HG03060 (cell line): ENCODE measurements around the gene COX19.

Experiments
- ATAC-seq: cut with Tn5 transposase; IDR thresholded peaks from one replicate; pipeline ENCODE4 v1.9.1; 2021; ENCODE audit warnings: low read depth, moderate number of reproducible peaks; ENCODE audit not compliant: unreplicated experiment

COX19 gene

GRCh38 chr7:979886-980571 lies 4.7 kb upstream of the COX19 start:
- no peak for ATAC-seq

- ATAC-seq = no peak
Observed at GRCh38 chr7:979151-979550, 3.8 kb upstream of the COX19 start.

GRCh38 chr7:978416-979091 lies 3.2 kb upstream of the COX19 start:
- no peak for ATAC-seq

GRCh38 chr7:978049-978346 lies 2.6 kb upstream of the COX19 start:
- ATAC-seq = no peak

- ATAC-seq = peak; percentile 34
Observed at GRCh38 chr7:977326-978048, 2.1 kb upstream of the COX19 start.

- ATAC-seq = no peak
Observed at GRCh38 chr7:976901-977325, 1.6 kb upstream of the COX19 start.

- ATAC-seq = peak; percentile 0
Observed at GRCh38 chr7:975702-976473, 539 bp upstream of the COX19 start.

GRCh38 chr7:974172-974571 lies 1.2 kb downstream of the COX19 start:
- ATAC-seq = no peak

GRCh38 chr7:973312-973711 lies 2.0 kb downstream of the COX19 start:
- ATAC-seq = no peak

- ATAC-seq = no peak
Observed at GRCh38 chr7:972676-973309, 2.6 kb downstream of the COX19 start.

- ATAC-seq = no peak
Observed at GRCh38 chr7:972110-972509, 3.2 kb downstream of the COX19 start.

GRCh38 chr7:970744-971143 lies 4.6 kb downstream of the COX19 start:
- no peak for ATAC-seq

GRCh38 chr7:969403-969802 lies 5.9 kb downstream of the COX19 start:
- ATAC-seq = no peak

- ATAC-seq = no peak
Observed at GRCh38 chr7:968205-969105, 6.9 kb downstream of the COX19 start.

- ATAC-seq = no peak
Observed at GRCh38 chr7:967361-968082, 7.8 kb downstream of the COX19 start.

GRCh38 chr7:966291-967069 lies 8.9 kb downstream of the COX19 start:
- no peak for ATAC-seq

- no peak for ATAC-seq
Observed at GRCh38 chr7:964401-965231, 10.7 kb downstream of the COX19 start.
